Choroid plexus epithelial cell (primary cell): ENCODE measurements around the gene RAB31.

Experiments used
- DNase-seq: peaks from one replicate; pipeline ENCODE4 v3.0.0-alpha.2; 2010; ENCODE audit warnings: low read depth
- H3K4me3 ChIP-seq: 2 replicates; pipeline ENCODE4 v1.5.1; 2011; ENCODE audit warnings: low read depth, mild to moderate bottlenecking, control low read depth, low read length, moderate library complexity
- CTCF ChIP-seq: conservative IDR thresholded peaks from 2 replicates; pipeline ENCODE4 v1.5.1; 2011; ENCODE audit warnings: low read depth, mild to moderate bottlenecking, control low read depth, inconsistent platforms, low read length, moderate library complexity

RAB31 gene

GRCh38 chr18:9824474-9824832, 116.4 kb downstream of the RAB31 start:
- no peak for TF ChIP-seq CTCF
- no peak overlapping the region for H3K4me3 ChIP-seq
- peak; percentile 90 for DNase-seq

GRCh38 chr18:9824952-9825371, 116.9 kb downstream of the RAB31 start:
- H3K4me3 ChIP-seq, result no peak overlapping the region
- no peak for TF ChIP-seq CTCF
- DNase-seq, result no peak

- TF ChIP-seq CTCF, result no peak
- DNase-seq, result peak; percentile 97
- H3K4me3 ChIP-seq, result no peak overlapping the region
Measured at GRCh38 chr18:9825571-9826073, 117.5 kb downstream of the RAB31 start.

- H3K4me3 ChIP-seq, result no peak overlapping the region
- DNase-seq, result no peak
- no peak for TF ChIP-seq CTCF
Measured at GRCh38 chr18:9826685-9827084, 118.6 kb downstream of the RAB31 start.

GRCh38 chr18:9827211-9827792, 119.2 kb downstream of the RAB31 start:
- no peak overlapping the region for H3K4me3 ChIP-seq
- TF ChIP-seq CTCF, result no peak
- no peak for DNase-seq

GRCh38 chr18:9827793-9828505, 119.8 kb downstream of the RAB31 start:
- H3K4me3 ChIP-seq, result no peak overlapping the region
- TF ChIP-seq CTCF, result no peak
- DNase-seq, result peak; percentile 100
